A549 (cell line): ENCODE data around the gene ATP1B4. TPM values are rescaled to one million over a fixed set of nuclear protein-coding genes. Genes with fewer than 3 reads are reported as not detected.
A peak's percentile ranks its signal among the peaks of the same experiment; 100 is the strongest.

Experiments used
- ATAC-seq, 2 experiments: fragments of 200-7000 bp in 1 of 2; fragments of >200 bp in 1 of 2; cut with Nextera tagmentation in 1 of 2; cut with Tn5 transposase in 1 of 2; 3 replicates each; pipeline versions ENCODE4 v1.8.0 to v1.9.1; 2018 to 2020; ENCODE audit warnings: mild to moderate bottlenecking in 1 of 2, moderate library complexity in 1 of 2
- CTCF ChIA-PET: fragments of 300-600 bp; sonication (Branson Sonifier 250); formaldehyde crosslinking; extraction: SDS; loops from one replicate; lab custom pipeline; 2021; ENCODE audit warnings: antibody characterized with exemption, inconsistent platforms; lab: Yijun Ruan, JAX
- POLR2A ChIA-PET: fragments of 350-600 bp; formaldehyde crosslinking; extraction: SDS; loops from one replicate; lab custom pipeline; 2021; ENCODE audit warnings: antibody characterized with exemption, inconsistent platforms; lab: Yijun Ruan, JAX
- DNase-seq, 2 experiments: peaks; one replicate each; pipeline versions ENCODE4 v3.0.0 to v3.0.0-alpha.2; 2011 to 2016; ENCODE audit warnings: low read depth in 1 of 2, low spot score in 1 of 2
- FAIRE-seq: peaks from 2 replicates; lab custom pipeline; 2011; peaks lifted over from hg19 to GRCh38; lab: Jason Lieb, UNC
- H3K27ac ChIP-seq, 2 experiments: fragments of >200 bp; sonication (Bioruptor Twin); formaldehyde crosslinking; 3 replicates each; pipeline ENCODE4 v1.5.1; 2016 to 2017
- H3K4me1 ChIP-seq: fragments of >200 bp; sonication (Bioruptor Twin); formaldehyde crosslinking; 3 replicates; pipeline ENCODE4 v1.6.1; 2016
- H3K4me2 ChIP-seq: fragments of >200 bp; sonication (Bioruptor Twin); formaldehyde crosslinking; 3 replicates; pipeline ENCODE4 v1.6.1; 2016
- H3K4me3 ChIP-seq: fragments of >200 bp; sonication (Bioruptor Twin); formaldehyde crosslinking; 3 replicates; pipeline ENCODE4 v1.5.1; 2016
- H3K9me3 ChIP-seq: fragments of >200 bp; sonication (Bioruptor Twin); formaldehyde crosslinking; 3 replicates; pipeline ENCODE4 v1.6.1; 2016
- CEBPB ChIP-seq, 2 experiments: fragments of >200 bp in 1 of 2; sonication (Bioruptor Twin) in 1 of 2; formaldehyde crosslinking in 1 of 2; IDR thresholded peaks; 2 replicates each; pipeline ENCODE4 v1.6.1; 2012 to 2016
- CHD4 ChIP-seq: fragments of 200-600 bp; sonication (generic); IDR thresholded peaks from 2 replicates; pipeline ENCODE4 v1.6.1; 2016; ENCODE audit warnings: antibody characterized with exemption, mild to moderate bottlenecking, borderline replicate concordance
- CTCF ChIP-seq: fragments of >200 bp; sonication (Bioruptor Twin); formaldehyde crosslinking; IDR thresholded peaks from 3 replicates; pipeline ENCODE4 v1.5.1; 2016
- HDAC2 ChIP-seq: fragments of 200-600 bp; sonication (generic); IDR thresholded peaks from 2 replicates; pipeline ENCODE4 v1.6.1; 2016
- HOXB13 ChIP-seq: fragments of 250-450 bp; sonication (Bioruptor Pico); IDR thresholded peaks from 2 replicates; pipeline ENCODE4 v1.5.0; 2020; ENCODE audit warnings: low read depth, mild to moderate bottlenecking, moderate library complexity
- JUN ChIP-seq, 2 experiments: fragments of >200 bp; sonication (Bioruptor Twin); formaldehyde crosslinking; IDR thresholded peaks; 2 replicates in 1 of 2; 3 replicates in 1 of 2; pipeline ENCODE4 v1.6.1; 2016 to 2017
- JUNB ChIP-seq: fragments of >200 bp; sonication (Bioruptor Twin); formaldehyde crosslinking; IDR thresholded peaks from 2 replicates; pipeline ENCODE4 v1.6.1; 2016
- KDM1A ChIP-seq: fragments of 200-600 bp; sonication (generic); IDR thresholded peaks from 2 replicates; pipeline ENCODE4 v1.6.1; 2016; ENCODE audit warnings: low read depth, mild to moderate bottlenecking
- MAFK ChIP-seq: fragments of 450-650 bp; IDR thresholded peaks from 2 replicates; pipeline ENCODE4 v1.6.1; 2014; ENCODE audit not compliant: partially characterized antibody
- MYC ChIP-seq: IDR thresholded peaks from 2 replicates; pipeline ENCODE4 v1.6.1; 2012; ENCODE audit warnings: mild to moderate bottlenecking, inconsistent platforms, low read length, improper control_type of control experiment, borderline replicate concordance
- PBX3 ChIP-seq: IDR thresholded peaks from 2 replicates; pipeline ENCODE4 v1.6.1; 2012
- RAD21 ChIP-seq, 2 experiments: fragments of >200 bp in 1 of 2; sonication (Bioruptor Twin) in 1 of 2; formaldehyde crosslinking in 1 of 2; IDR thresholded peaks in 1 of 2; conservative IDR thresholded peaks in 1 of 2; 2 replicates in 1 of 2; 3 replicates in 1 of 2; pipeline ENCODE4 v1.6.1; 2012 to 2018; ENCODE audit warnings: inconsistent platforms in 1 of 2
- RARB ChIP-seq: fragments of 250-450 bp; sonication (Bioruptor Pico); IDR thresholded peaks from 2 replicates; pipeline ENCODE4 v1.8.0; 2021; ENCODE audit warnings: mild to moderate bottlenecking, moderate library complexity
- RFX5 ChIP-seq: fragments of 450-650 bp; IDR thresholded peaks from 2 replicates; pipeline ENCODE4 v1.7.1; 2014; ENCODE audit warnings: antibody characterized with exemption, mild to moderate bottlenecking, moderate library complexity
- RNF2 ChIP-seq: fragments of 200-600 bp; sonication (generic); IDR thresholded peaks from 2 replicates; pipeline ENCODE4 v1.6.1; 2016; ENCODE audit warnings: low read depth, mild to moderate bottlenecking, antibody characterized with exemption, moderate library complexity, borderline replicate concordance
- SMC3 ChIP-seq: fragments of >200 bp; sonication (Bioruptor Twin); formaldehyde crosslinking; IDR thresholded peaks from 3 replicates; pipeline ENCODE4 v1.6.1; 2018; ENCODE audit warnings: inconsistent platforms
- TFCP2L1 ChIP-seq: fragments of 250-450 bp; sonication (Bioruptor Pico); IDR thresholded peaks from 2 replicates; pipeline ENCODE4 v1.5.0; 2021; ENCODE audit warnings: mild to moderate bottlenecking
- ZNF302 ChIP-seq: fragments of 250-450 bp; sonication (Bioruptor Pico); IDR thresholded peaks from 2 replicates; pipeline ENCODE4 v1.9.0; 2021; ENCODE audit warnings: inconsistent platforms, mild to moderate bottlenecking, moderate library complexity
- ZSCAN20 ChIP-seq: fragments of 250-450 bp; sonication (Bioruptor Pico); IDR thresholded peaks from 2 replicates; pipeline ENCODE4 v1.8.0; 2022; ENCODE audit warnings: mild to moderate bottlenecking, moderate library complexity
- WGBS: methylation state at CpG from one replicate; pipeline ENCODE4 v1.1.6; 2017; ENCODE audit errors: missing lambda C conversion rate; 5-methylcytosine and 5-hydroxymethylcytosine counted together
- polyA plus RNA-seq, 4 experiments: library from polyadenylated mRNA; depleted of rRNA in 3 of 4; stranded (reverse); fragments of >200 nt; fragmentation: RNase III in 1 of 4; extraction: RNeasy Plus Mini Kit Qiagen cat#74134 plus additional on column Dnase treatment in 1 of 4; gene quantifications; 2 replicates in 3 of 4; 3 replicates in 1 of 4; pipeline ENCODE4 v1.2.3, GENCODE V29; 2011 to 2017
- TF ChIP-seq, protein P1 (sequence below): fragments of 250-450 bp; sonication (Bioruptor Pico); IDR thresholded peaks from 2 replicates; pipeline ENCODE4 v1.5.0; 2021; ENCODE audit warnings: mild to moderate bottlenecking, moderate library complexity, borderline replicate concordance
- TF ChIP-seq, protein P2 (sequence below): fragments of 150-350 bp; IDR thresholded peaks from 2 replicates; pipeline ENCODE4 v1.6.1; 2014; ENCODE audit warnings: low read depth, mild to moderate bottlenecking, low read length
- TF ChIP-seq, protein P3 (sequence below): IDR thresholded peaks from 2 replicates; pipeline ENCODE4 v1.6.1; 2012; ENCODE audit warnings: low read depth, borderline replicate concordance
- TF ChIP-seq, protein P4 (sequence below): IDR thresholded peaks from 2 replicates; pipeline ENCODE4 v1.6.1; 2012

Gene ATP1B4
- polyA plus RNA-seq, 2 of the 4 experiments (the other 2 are of a cell fraction), result not detected

DNA sequence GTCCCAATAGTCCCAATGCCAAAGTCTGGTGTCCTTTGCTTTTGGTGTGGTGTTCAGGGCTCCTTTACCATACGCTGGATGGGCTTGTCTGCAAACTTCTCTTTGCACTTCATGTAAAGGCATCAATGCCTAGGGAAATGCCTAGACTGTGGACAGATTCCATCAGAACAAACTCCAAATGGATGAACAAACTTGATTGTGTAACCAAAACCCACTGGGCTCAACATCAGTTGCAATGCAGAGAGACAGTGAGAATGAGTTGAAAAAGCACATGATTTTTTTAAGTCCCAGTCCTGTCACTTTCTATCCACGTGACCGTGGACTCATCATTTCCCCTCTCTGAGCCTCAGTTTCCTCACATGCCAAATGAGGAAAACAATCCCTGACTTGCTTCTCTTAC, 4.9 kb downstream of the ATP1B4 start:
- POLR2A ChIA-PET, result no interaction called here
- FAIRE-seq (peak; percentile 7), ATAC-seq (no peak), DNase-seq (no peak)
- Histone ChIP-seq H3K27ac (no peak overlapping the region), H3K9me3 (no peaks in the 10 kb centered on the region), H3K4me3 (no peak overlapping the region), H3K4me2 (no peak overlapping the region), H3K4me1 (no peaks in the 10 kb centered on the region)
- CTCF ChIA-PET, result no interaction called here
- 22% methylated on average over 3 of the region's 3 CpGs for WGBS
- no peak for TF ChIP-seq JUNB
- TF ChIP-seq TFCP2L1, result no peak
- no peak for TF ChIP-seq MAFK
- TF ChIP-seq CHD4, result no peak
- TF ChIP-seq SMC3, result no peak

GRCh38 chrX:120367402-120368109, 5.7 kb downstream of the ATP1B4 start:
- DNase-seq (no peak), FAIRE-seq (no peak), ATAC-seq (no peak)
- Histone ChIP-seq H3K27ac (no peak overlapping the region), H3K4me3 (no peak overlapping the region), H3K9me3 (no peaks in the 10 kb centered on the region), H3K4me1 (no peaks in the 10 kb centered on the region), H3K4me2 (no peak overlapping the region)
- WGBS, result 5% methylated on average over 3 of the region's 3 CpGs
- ChIA-PET CTCF (no interaction called here), POLR2A (no interaction called here)
- TF ChIP-seq ZSCAN20 (CRISPR knock-in tag), result no peak
- TF ChIP-seq CEBPB (IDR thresholded peaks at IDR 0.05), result no peak
- TF ChIP-seq, protein P1, sequence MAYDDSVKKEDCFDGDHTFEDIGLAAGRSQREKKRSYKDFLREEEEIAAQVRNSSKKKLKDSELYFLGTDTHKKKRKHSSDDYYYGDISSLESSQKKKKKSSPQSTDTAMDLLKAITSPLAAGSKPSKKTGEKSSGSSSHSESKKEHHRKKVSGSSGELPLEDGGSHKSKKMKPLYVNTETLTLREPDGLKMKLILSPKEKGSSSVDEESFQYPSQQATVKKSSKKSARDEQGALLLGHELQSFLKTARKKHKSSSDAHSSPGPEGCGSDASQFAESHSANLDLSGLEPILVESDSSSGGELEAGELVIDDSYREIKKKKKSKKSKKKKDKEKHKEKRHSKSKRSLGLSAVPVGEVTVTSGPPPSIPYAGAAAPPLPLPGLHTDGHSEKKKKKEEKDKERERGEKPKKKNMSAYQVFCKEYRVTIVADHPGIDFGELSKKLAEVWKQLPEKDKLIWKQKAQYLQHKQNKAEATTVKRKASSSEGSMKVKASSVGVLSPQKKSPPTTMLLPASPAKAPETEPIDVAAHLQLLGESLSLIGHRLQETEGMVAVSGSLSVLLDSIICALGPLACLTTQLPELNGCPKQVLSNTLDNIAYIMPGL, result no peak
- TF ChIP-seq SMC3, result no peak
- TF ChIP-seq ZNF302 (CRISPR knock-in tag), result no peak
- no peak for TF ChIP-seq RFX5
- TF ChIP-seq PBX3, result no peak
- TF ChIP-seq, protein P2, sequence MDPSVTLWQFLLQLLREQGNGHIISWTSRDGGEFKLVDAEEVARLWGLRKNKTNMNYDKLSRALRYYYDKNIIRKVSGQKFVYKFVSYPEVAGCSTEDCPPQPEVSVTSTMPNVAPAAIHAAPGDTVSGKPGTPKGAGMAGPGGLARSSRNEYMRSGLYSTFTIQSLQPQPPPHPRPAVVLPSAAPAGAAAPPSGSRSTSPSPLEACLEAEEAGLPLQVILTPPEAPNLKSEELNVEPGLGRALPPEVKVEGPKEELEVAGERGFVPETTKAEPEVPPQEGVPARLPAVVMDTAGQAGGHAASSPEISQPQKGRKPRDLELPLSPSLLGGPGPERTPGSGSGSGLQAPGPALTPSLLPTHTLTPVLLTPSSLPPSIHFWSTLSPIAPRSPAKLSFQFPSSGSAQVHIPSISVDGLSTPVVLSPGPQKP, result no peak
- TF ChIP-seq, protein P3, sequence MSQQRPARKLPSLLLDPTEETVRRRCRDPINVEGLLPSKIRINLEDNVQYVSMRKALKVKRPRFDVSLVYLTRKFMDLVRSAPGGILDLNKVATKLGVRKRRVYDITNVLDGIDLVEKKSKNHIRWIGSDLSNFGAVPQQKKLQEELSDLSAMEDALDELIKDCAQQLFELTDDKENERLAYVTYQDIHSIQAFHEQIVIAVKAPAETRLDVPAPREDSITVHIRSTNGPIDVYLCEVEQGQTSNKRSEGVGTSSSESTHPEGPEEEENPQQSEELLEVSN, result no peak
- TF ChIP-seq RNF2, result no peak
- TF ChIP-seq KDM1A, result no peak
- TF ChIP-seq, protein P4, sequence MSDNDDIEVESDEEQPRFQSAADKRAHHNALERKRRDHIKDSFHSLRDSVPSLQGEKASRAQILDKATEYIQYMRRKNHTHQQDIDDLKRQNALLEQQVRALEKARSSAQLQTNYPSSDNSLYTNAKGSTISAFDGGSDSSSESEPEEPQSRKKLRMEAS, result no peak
- TF ChIP-seq HDAC2, result no peak
- TF ChIP-seq JUNB, result no peak
- no peak for TF ChIP-seq CTCF
- no peak for TF ChIP-seq RARB (CRISPR knock-in tag)
- no peak for TF ChIP-seq HOXB13
- no peak for TF ChIP-seq MYC
- TF ChIP-seq RAD21 (conservative IDR thresholded peaks at IDR 0.05 in 1 of 2, IDR thresholded peaks at IDR 0.05 in 1 of 2), result no peak
- no peak for TF ChIP-seq JUN (IDR thresholded peaks at IDR 0.05)
